Gastrocnemius medialis (tissue), 4 donors: ENCODE measurements around the gene NQO2. TPM values are rescaled to one million over a fixed set of nuclear protein-coding genes. Genes with fewer than 3 reads are reported as not detected.

Experiments
- ATAC-seq, 2 donors: fragments of 150-250 bp; one replicate each; pipeline ENCODE4 v1.9.1; 2016
- DNase-seq, 2 donors: peaks; one replicate each; pipeline ENCODE4 v3.0.0-alpha.2; 2019
- H3K27ac ChIP-seq, 4 donors: fragments of 200-600 bp; sonication (generic); 1 replicate in 1 of 4; 2 replicates in 3 of 4; pipeline ENCODE4 v1.5.1; 2016 to 2018; ENCODE audit warnings: mild to moderate bottlenecking in 2 of 4, moderate library complexity in 1 of 4
- H3K27me3 ChIP-seq, 3 donors: fragments of 200-600 bp; sonication (generic) in 2 of 3; 1 replicate in 1 of 3; 2 replicates in 2 of 3; pipeline versions ENCODE4 v1.5.1 to v1.6.0; 2016 to 2019; ENCODE audit warnings: mild to moderate bottlenecking in 1 of 3, moderate library complexity in 1 of 3
- H3K36me3 ChIP-seq, 2 donors: fragments of 200-600 bp; sonication (generic) in 1 of 2; one replicate each; pipeline ENCODE4 v1.5.1; 2017 to 2018
- H3K4me1 ChIP-seq, 2 donors: fragments of 200-600 bp; sonication (generic) in 1 of 2; one replicate each; pipeline ENCODE4 v1.5.1; 2016 to 2017; ENCODE audit warnings: mild to moderate bottlenecking in 2 of 2
- H3K4me3 ChIP-seq, 4 donors: fragments of 200-600 bp; sonication (generic) in 3 of 4; 1 replicate in 1 of 4; 2 replicates in 3 of 4; pipeline ENCODE4 v1.5.1; 2016 to 2019; ENCODE audit warnings: mild to moderate bottlenecking in 2 of 4
- H3K9me3 ChIP-seq, 3 donors: fragments of 200-600 bp; sonication (generic) in 2 of 3; 1 replicate in 1 of 3; 2 replicates in 2 of 3; pipeline ENCODE4 v1.5.1; 2016 to 2019
- POLR2A ChIP-seq, 2 donors: fragments of 450-650 bp; IDR thresholded peaks; one replicate each; pipeline ENCODE4 v1.6.1; 2017; ENCODE audit warnings: antibody characterized with exemption in 2 of 2, mild to moderate bottlenecking in 2 of 2, moderate library complexity in 2 of 2
- in situ Hi-C, 4 donors: fragments of 200-750 bp; cut with MboI; loops; one replicate each; pipeline versions ENCODE4 v1.15.0 to v1.8.0; 2017; ENCODE audit warnings: low sequenced_read_pairs in 4 of 4
- intact Hi-C: fragments of 100-400 bp; cut with DNase I; formaldehyde crosslinking; loops from one replicate; pipeline ENCODE4 v1.15.1; 2023; ENCODE audit warnings: low total_unique reads
- total RNA-seq, 4 donors: library from RNA; depleted of rRNA; stranded (reverse); fragments of >200 nt; gene quantifications; one replicate each; pipeline versions ENCODE4 v1.1.0 to v1.2.3, GENCODE V29; 2016
- TF ChIP-seq, protein P1 (sequence below), 5 experiments: fragments of 450-650 bp in 3 of 5; fragments of 200-600 bp in 2 of 5; sonication (generic) in 2 of 5; IDR thresholded peaks in 4 of 5; conservative IDR thresholded peaks in 1 of 5; 1 replicate in 4 of 5; 2 replicates in 1 of 5; pipeline ENCODE4 v1.5.1; 2016 to 2019; ENCODE audit warnings: antibody characterized with exemption in 5 of 5, mild to moderate bottlenecking in 3 of 5, moderate library complexity in 3 of 5

The NQO2 gene
- total RNA-seq, 4 donors from 2014 or later: 46.7 to 94.5 (median 60.3) TPM

- intact Hi-C loops: no loop called here
- Histone ChIP-seq H3K9me3 (no peaks in the 10 kb centered on the region), H3K4me3 (no peak overlapping the region), H3K4me1 (peaks cover 16 to 40% of the 10 kb centered on the region in 2 donors), H3K27me3 (no peaks in the 10 kb centered on the region), H3K27ac (peak overlapping the region in 1 of 4 donors; percentile 21), H3K36me3 (no peaks in the 10 kb centered on the region)
- TF ChIP-seq, protein P1, sequence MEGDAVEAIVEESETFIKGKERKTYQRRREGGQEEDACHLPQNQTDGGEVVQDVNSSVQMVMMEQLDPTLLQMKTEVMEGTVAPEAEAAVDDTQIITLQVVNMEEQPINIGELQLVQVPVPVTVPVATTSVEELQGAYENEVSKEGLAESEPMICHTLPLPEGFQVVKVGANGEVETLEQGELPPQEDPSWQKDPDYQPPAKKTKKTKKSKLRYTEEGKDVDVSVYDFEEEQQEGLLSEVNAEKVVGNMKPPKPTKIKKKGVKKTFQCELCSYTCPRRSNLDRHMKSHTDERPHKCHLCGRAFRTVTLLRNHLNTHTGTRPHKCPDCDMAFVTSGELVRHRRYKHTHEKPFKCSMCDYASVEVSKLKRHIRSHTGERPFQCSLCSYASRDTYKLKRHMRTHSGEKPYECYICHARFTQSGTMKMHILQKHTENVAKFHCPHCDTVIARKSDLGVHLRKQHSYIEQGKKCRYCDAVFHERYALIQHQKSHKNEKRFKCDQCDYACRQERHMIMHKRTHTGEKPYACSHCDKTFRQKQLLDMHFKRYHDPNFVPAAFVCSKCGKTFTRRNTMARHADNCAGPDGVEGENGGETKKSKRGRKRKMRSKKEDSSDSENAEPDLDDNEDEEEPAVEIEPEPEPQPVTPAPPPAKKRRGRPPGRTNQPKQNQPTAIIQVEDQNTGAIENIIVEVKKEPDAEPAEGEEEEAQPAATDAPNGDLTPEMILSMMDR (IDR thresholded peaks at IDR 0.05 in 4 of 5, conservative IDR thresholded peaks at IDR 0.05 in 1 of 5): no peak
- TF ChIP-seq POLR2A (IDR thresholded peaks at IDR 0.05): no peak
- DNase-seq: no peak
- in situ Hi-C loops: loop anchor here in 1 of 4 donors (25.0 kb wide), 1 partner anchor 284 kb away; the partner anchor contains the start of gene PSMG4
- no peak for ATAC-seq
Observed at GRCh38 chr6:2977799-2978590, 21.7 kb upstream of the NQO2 start.

DNA sequence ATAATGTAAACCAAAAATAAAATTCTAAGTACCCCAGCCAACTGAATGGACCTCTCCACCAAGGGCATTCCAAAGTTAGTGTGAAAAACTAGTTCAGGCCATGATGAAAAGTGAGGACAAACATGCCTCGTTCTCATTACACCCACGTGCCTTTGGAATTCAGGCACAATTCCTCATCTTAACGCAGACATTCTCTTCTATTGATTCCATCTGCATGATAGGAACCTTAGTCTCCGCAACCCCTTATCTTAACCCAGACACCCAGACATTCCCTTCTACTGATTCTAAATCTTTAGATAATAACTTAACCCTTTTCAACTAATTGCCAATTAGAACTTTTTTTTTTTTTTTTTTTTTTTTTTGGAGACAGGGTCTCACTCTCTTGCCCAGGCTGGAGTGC lies 20.8 kb upstream of the NQO2 start:
- TF ChIP-seq, protein P1 (IDR thresholded peaks at IDR 0.05 in 4 of 5, conservative IDR thresholded peaks at IDR 0.05 in 1 of 5): no peak
- TF ChIP-seq POLR2A (IDR thresholded peaks at IDR 0.05): no peak
- H3K36me3 ChIP-seq: no peaks in the 10 kb centered on the region
- H3K9me3 ChIP-seq: no peaks in the 10 kb centered on the region
- DNase-seq (no peak), ATAC-seq (no peak)
- in situ Hi-C loops: loop anchor here in 1 of 4 donors (25.0 kb wide), 1 partner anchor 283 kb away; the partner anchor contains the start of gene PSMG4
- no peak overlapping the region for H3K27ac ChIP-seq
- H3K4me3 ChIP-seq: no peak overlapping the region
- H3K4me1 ChIP-seq: peaks cover 16 to 40% of the 10 kb centered on the region in 2 donors
- no peaks in the 10 kb centered on the region for H3K27me3 ChIP-seq
- intact Hi-C loops: no loop called here

GRCh38 chr6:2979819-2980464 lies 19.8 kb upstream of the NQO2 start:
- H3K36me3 ChIP-seq: no peaks in the 10 kb centered on the region
- no peak for TF ChIP-seq POLR2A (IDR thresholded peaks at IDR 0.05)
- TF ChIP-seq, protein P1 (IDR thresholded peaks at IDR 0.05 in 4 of 5, conservative IDR thresholded peaks at IDR 0.05 in 1 of 5): no peak
- no peak overlapping the region for H3K4me3 ChIP-seq
- ATAC-seq: no peak
- peak overlapping the region in 3 of 4 donors; percentile 81 to 94 (median 91) for H3K27ac ChIP-seq
- intact Hi-C loops: no loop called here
- H3K4me1 ChIP-seq: peaks cover 16 to 40% of the 10 kb centered on the region in 2 donors
- H3K27me3 ChIP-seq: no peaks in the 10 kb centered on the region
- in situ Hi-C loops: loop anchor here in 1 of 4 donors (25.0 kb wide), 1 partner anchor 282 kb away; the partner anchor contains the start of gene PSMG4
- no peak for DNase-seq
- no peaks in the 10 kb centered on the region for H3K9me3 ChIP-seq

GRCh38 chr6:2980465-2980855 lies 19.2 kb upstream of the NQO2 start:
- in situ Hi-C loops (loop anchor here in 1 of 4 donors (25.0 kb wide), 1 partner anchor 282 kb away; the partner anchor contains the start of gene PSMG4), intact Hi-C loops (no loop called here)
- no peak for DNase-seq
- H3K4me3 ChIP-seq: no peak overlapping the region
- no peaks in the 10 kb centered on the region for H3K36me3 ChIP-seq
- H3K9me3 ChIP-seq: no peaks in the 10 kb centered on the region
- peaks cover 16 to 40% of the 10 kb centered on the region in 2 donors for H3K4me1 ChIP-seq
- TF ChIP-seq, protein P1 (IDR thresholded peaks at IDR 0.05 in 4 of 5, conservative IDR thresholded peaks at IDR 0.05 in 1 of 5): no peak
- TF ChIP-seq POLR2A (IDR thresholded peaks at IDR 0.05): no peak
- no peak for ATAC-seq
- H3K27me3 ChIP-seq: no peaks in the 10 kb centered on the region
- peak overlapping the region in 3 of 4 donors; percentile 81 to 94 (median 91) for H3K27ac ChIP-seq
